GM23338 (cell line): ENCODE results near the gene NDUFB8. TPM values are rescaled to one million over a fixed set of nuclear protein-coding genes. Genes with fewer than 3 reads are reported as not detected.

Source experiments
- ATAC-seq: fragments of 200-7000 bp; cut with Tn5 transposase; 3 replicates; pipeline ENCODE4 v1.9.1; 2020
- DNase-seq: peaks from one replicate; pipeline ENCODE4 v3.0.0-alpha.2; 2015; ENCODE audit warnings: low spot score
- H2AFZ ChIP-seq: fragments of 200-600 bp; sonication (generic); 2 replicates; pipeline ENCODE4 v1.8.0; 2016; ENCODE audit warnings: antibody characterized with exemption, mild to moderate bottlenecking, moderate library complexity
- H3F3A ChIP-seq: fragments of 200-600 bp; sonication (generic); replicated peaks from 2 replicates; pipeline ENCODE4 v1.8.0; 2017; ENCODE audit warnings: antibody characterized with exemption, mixed run types, low read depth
- H3K27ac ChIP-seq: fragments of 200-600 bp; sonication (generic); 2 replicates; pipeline ENCODE4 v1.6.1; 2016; ENCODE audit warnings: low read depth
- H3K27me3 ChIP-seq: fragments of 200-600 bp; sonication (generic); 2 replicates; pipeline ENCODE4 v1.8.0; 2016; ENCODE audit warnings: mild to moderate bottlenecking, mixed run types, moderate library complexity; ENCODE audit not compliant: insufficient read depth
- H3K36me3 ChIP-seq: fragments of 200-600 bp; sonication (generic); 2 replicates; pipeline ENCODE4 v1.8.0; 2016; ENCODE audit warnings: mild to moderate bottlenecking; ENCODE audit not compliant: insufficient read depth
- H3K4me1 ChIP-seq: fragments of 200-600 bp; sonication (generic); 2 replicates; pipeline ENCODE4 v1.8.0; 2016; ENCODE audit warnings: mild to moderate bottlenecking, moderate library complexity; ENCODE audit not compliant: insufficient read depth
- H3K4me2 ChIP-seq: fragments of 200-600 bp; sonication (generic); 2 replicates; pipeline ENCODE4 v1.7.1; 2017; ENCODE audit warnings: mixed run types
- H3K4me3 ChIP-seq: fragments of 200-600 bp; sonication (generic); 2 replicates; pipeline ENCODE4 v1.6.1; 2016; ENCODE audit warnings: mixed run types
- H3K79me2 ChIP-seq: fragments of 200-600 bp; sonication (generic); replicated peaks from 2 replicates; pipeline ENCODE4 v1.8.0; 2017; ENCODE audit warnings: mild to moderate bottlenecking; ENCODE audit not compliant: insufficient read depth
- H3K9me2 ChIP-seq: fragments of 200-600 bp; sonication (generic); 2 replicates; pipeline ENCODE4 v1.8.0; 2017; ENCODE audit not compliant: insufficient read depth
- H4K20me1 ChIP-seq: fragments of 200-600 bp; sonication (generic); replicated peaks from 2 replicates; pipeline ENCODE4 v1.8.0; 2017; ENCODE audit warnings: mild to moderate bottlenecking; ENCODE audit not compliant: insufficient read depth
- H3K27ac Mint-ChIP-seq: 2 replicates; pipeline ENCODE4 v1.8.0; 2020; ENCODE audit warnings: inconsistent platforms, mild to moderate bottlenecking, moderate library complexity, mixed read lengths
- H3K27me3 Mint-ChIP-seq: 3 replicates; pipeline ENCODE4 v1.8.0; 2022; ENCODE audit warnings: low read depth, mild to moderate bottlenecking, moderate library complexity, mixed read lengths, inconsistent platforms; ENCODE audit not compliant: insufficient read depth, poor library complexity
- H3K36me3 Mint-ChIP-seq: 3 replicates; pipeline ENCODE4 v1.8.0; 2021; ENCODE audit warnings: low read depth, mild to moderate bottlenecking, inconsistent platforms, moderate library complexity, mixed read lengths
- H3K4me1 Mint-ChIP-seq: 3 replicates; pipeline ENCODE4 v1.8.0; 2020; ENCODE audit warnings: mild to moderate bottlenecking, inconsistent platforms, mixed read lengths
- H3K4me3 Mint-ChIP-seq: 3 replicates; pipeline ENCODE4 v1.8.0; 2021; ENCODE audit warnings: moderate library complexity, mild to moderate bottlenecking, inconsistent platforms, mixed read lengths
- H3K9me3 Mint-ChIP-seq: 3 replicates; pipeline ENCODE4 v1.8.0; 2020; ENCODE audit warnings: moderate library complexity, mild to moderate bottlenecking, inconsistent platforms, mixed read lengths
- CREB1 ChIP-seq: fragments of 250-450 bp; sonication (Bioruptor Pico); IDR thresholded peaks from 2 replicates; pipeline ENCODE4 v1.5.0; 2020; ENCODE audit warnings: low read depth, mild to moderate bottlenecking, moderate library complexity
- EZH2 ChIP-seq: fragments of 200-600 bp; sonication (generic); IDR thresholded peaks from one replicate; pipeline ENCODE4 v1.8.0; 2017; ENCODE audit warnings: antibody characterized with exemption, mild to moderate bottlenecking, low read depth; ENCODE audit not compliant: unreplicated experiment
- EZH2phosphoT487 ChIP-seq: fragments of 200-600 bp; sonication (generic); IDR thresholded peaks from one replicate; pipeline ENCODE4 v1.8.1; 2018; ENCODE audit warnings: antibody characterized with exemption; ENCODE audit not compliant: unreplicated experiment
- NANOG ChIP-seq: IDR thresholded peaks from 2 replicates; pipeline ENCODE4 v1.6.1; 2016; ENCODE audit warnings: antibody characterized with exemption, borderline replicate concordance
- POLR2AphosphoS5 ChIP-seq: IDR thresholded peaks from 2 replicates; pipeline ENCODE4 v1.6.1; 2016; ENCODE audit warnings: antibody characterized with exemption, low read depth
- STAT1 ChIP-seq: IDR thresholded peaks from one replicate; pipeline ENCODE4 v1.6.1; 2016; ENCODE audit warnings: antibody characterized with exemption; ENCODE audit not compliant: unreplicated experiment
- ZNF114 ChIP-seq: fragments of 250-450 bp; sonication (Bioruptor Pico); IDR thresholded peaks from 2 replicates; pipeline ENCODE4 v1.5.0; 2020; ENCODE audit warnings: mild to moderate bottlenecking, moderate library complexity
- ZNF331 ChIP-seq: fragments of 250-450 bp; sonication (Bioruptor Pico); IDR thresholded peaks from 2 replicates; pipeline ENCODE4 v1.5.0; 2020; ENCODE audit warnings: low read depth, mild to moderate bottlenecking, moderate library complexity
- polyA plus RNA-seq: library from polyadenylated mRNA; unstranded; fragments of >200 nt; fragmentation: Nextera tagmentation; extraction: Ambion mirVana; gene quantifications from 2 replicates; pipeline ENCODE4 v1.2.1, GENCODE V29; 2016
- total RNA-seq: library from RNA; depleted of rRNA; stranded (reverse); fragments of >200 nt; shearing (Covaris generic); gene quantifications from 2 replicates; pipeline ENCODE4 v1.2.3, GENCODE V29; 2014
- TF ChIP-seq, protein P1 (sequence below): IDR thresholded peaks from 2 replicates; pipeline ENCODE4 v1.6.1; 2016; ENCODE audit warnings: antibody characterized with exemption
- TF ChIP-seq, protein P2 (sequence below): fragments of 250-450 bp; sonication (Bioruptor Pico); IDR thresholded peaks from 2 replicates; pipeline ENCODE4 v1.5.0; 2020; ENCODE audit warnings: mild to moderate bottlenecking, moderate library complexity
- TF ChIP-seq, protein P3 (sequence below): IDR thresholded peaks from one replicate; pipeline ENCODE4 v1.6.1; 2018; ENCODE audit warnings: antibody characterized with exemption; ENCODE audit not compliant: unreplicated experiment

NDUFB8 gene
- total and polyA plus RNA-seq, 2 experiments from 2014 or later = 131 to 464 TPM

DNA sequence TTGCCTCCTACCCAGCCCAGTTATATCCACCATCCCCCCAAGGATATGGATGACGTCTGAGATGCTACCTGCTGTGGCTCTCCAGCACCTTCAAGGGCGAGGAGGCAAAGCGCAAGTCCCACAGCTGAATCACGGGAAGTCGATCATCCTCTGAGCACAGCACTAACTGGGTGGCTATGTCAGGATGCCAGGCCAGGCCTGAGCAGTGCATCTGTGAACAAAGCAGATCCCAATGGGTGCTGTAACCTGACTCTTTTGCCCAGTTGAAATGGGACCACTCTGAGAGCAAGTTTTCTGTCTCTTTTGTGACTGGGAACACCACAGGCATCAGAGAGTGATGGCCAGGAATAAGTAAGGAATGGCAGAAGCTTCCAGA, 22.3 kb downstream of the NDUFB8 start:
- DNase-seq (no peak), ATAC-seq (no peak)
- H3K79me2 ChIP-seq = no peaks in the 10 kb centered on the region
- no peak overlapping the region for H2AFZ ChIP-seq
- Mint-ChIP-seq H3K4me3 (no peak overlapping the region), H3K36me3 (no peaks in the 10 kb centered on the region), H3K27ac (no peak overlapping the region), H3K4me1 (peaks cover 5% of the 10 kb centered on the region; the same call in 1 of the 3 replicates), H3K9me3 (no peaks in the 10 kb centered on the region), H3K27me3 (peaks cover 4% of the 10 kb centered on the region)
- no peaks in the 10 kb centered on the region for H3K4me1 ChIP-seq
- no peaks in the 10 kb centered on the region for H4K20me1 ChIP-seq
- H3K4me3 ChIP-seq = no peak overlapping the region
- no peak for TF ChIP-seq CREB1 (CRISPR knock-in tag)
- TF ChIP-seq EZH2phosphoT487 = no peak
- no peak for TF ChIP-seq EZH2
- TF ChIP-seq ZNF331 (CRISPR knock-in tag) = no peak
- no peak for TF ChIP-seq POLR2AphosphoS5
- TF ChIP-seq, protein P1, sequence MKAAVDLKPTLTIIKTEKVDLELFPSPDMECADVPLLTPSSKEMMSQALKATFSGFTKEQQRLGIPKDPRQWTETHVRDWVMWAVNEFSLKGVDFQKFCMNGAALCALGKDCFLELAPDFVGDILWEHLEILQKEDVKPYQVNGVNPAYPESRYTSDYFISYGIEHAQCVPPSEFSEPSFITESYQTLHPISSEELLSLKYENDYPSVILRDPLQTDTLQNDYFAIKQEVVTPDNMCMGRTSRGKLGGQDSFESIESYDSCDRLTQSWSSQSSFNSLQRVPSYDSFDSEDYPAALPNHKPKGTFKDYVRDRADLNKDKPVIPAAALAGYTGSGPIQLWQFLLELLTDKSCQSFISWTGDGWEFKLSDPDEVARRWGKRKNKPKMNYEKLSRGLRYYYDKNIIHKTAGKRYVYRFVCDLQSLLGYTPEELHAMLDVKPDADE = no peak
- no peak for TF ChIP-seq NANOG
- TF ChIP-seq, protein P2, sequence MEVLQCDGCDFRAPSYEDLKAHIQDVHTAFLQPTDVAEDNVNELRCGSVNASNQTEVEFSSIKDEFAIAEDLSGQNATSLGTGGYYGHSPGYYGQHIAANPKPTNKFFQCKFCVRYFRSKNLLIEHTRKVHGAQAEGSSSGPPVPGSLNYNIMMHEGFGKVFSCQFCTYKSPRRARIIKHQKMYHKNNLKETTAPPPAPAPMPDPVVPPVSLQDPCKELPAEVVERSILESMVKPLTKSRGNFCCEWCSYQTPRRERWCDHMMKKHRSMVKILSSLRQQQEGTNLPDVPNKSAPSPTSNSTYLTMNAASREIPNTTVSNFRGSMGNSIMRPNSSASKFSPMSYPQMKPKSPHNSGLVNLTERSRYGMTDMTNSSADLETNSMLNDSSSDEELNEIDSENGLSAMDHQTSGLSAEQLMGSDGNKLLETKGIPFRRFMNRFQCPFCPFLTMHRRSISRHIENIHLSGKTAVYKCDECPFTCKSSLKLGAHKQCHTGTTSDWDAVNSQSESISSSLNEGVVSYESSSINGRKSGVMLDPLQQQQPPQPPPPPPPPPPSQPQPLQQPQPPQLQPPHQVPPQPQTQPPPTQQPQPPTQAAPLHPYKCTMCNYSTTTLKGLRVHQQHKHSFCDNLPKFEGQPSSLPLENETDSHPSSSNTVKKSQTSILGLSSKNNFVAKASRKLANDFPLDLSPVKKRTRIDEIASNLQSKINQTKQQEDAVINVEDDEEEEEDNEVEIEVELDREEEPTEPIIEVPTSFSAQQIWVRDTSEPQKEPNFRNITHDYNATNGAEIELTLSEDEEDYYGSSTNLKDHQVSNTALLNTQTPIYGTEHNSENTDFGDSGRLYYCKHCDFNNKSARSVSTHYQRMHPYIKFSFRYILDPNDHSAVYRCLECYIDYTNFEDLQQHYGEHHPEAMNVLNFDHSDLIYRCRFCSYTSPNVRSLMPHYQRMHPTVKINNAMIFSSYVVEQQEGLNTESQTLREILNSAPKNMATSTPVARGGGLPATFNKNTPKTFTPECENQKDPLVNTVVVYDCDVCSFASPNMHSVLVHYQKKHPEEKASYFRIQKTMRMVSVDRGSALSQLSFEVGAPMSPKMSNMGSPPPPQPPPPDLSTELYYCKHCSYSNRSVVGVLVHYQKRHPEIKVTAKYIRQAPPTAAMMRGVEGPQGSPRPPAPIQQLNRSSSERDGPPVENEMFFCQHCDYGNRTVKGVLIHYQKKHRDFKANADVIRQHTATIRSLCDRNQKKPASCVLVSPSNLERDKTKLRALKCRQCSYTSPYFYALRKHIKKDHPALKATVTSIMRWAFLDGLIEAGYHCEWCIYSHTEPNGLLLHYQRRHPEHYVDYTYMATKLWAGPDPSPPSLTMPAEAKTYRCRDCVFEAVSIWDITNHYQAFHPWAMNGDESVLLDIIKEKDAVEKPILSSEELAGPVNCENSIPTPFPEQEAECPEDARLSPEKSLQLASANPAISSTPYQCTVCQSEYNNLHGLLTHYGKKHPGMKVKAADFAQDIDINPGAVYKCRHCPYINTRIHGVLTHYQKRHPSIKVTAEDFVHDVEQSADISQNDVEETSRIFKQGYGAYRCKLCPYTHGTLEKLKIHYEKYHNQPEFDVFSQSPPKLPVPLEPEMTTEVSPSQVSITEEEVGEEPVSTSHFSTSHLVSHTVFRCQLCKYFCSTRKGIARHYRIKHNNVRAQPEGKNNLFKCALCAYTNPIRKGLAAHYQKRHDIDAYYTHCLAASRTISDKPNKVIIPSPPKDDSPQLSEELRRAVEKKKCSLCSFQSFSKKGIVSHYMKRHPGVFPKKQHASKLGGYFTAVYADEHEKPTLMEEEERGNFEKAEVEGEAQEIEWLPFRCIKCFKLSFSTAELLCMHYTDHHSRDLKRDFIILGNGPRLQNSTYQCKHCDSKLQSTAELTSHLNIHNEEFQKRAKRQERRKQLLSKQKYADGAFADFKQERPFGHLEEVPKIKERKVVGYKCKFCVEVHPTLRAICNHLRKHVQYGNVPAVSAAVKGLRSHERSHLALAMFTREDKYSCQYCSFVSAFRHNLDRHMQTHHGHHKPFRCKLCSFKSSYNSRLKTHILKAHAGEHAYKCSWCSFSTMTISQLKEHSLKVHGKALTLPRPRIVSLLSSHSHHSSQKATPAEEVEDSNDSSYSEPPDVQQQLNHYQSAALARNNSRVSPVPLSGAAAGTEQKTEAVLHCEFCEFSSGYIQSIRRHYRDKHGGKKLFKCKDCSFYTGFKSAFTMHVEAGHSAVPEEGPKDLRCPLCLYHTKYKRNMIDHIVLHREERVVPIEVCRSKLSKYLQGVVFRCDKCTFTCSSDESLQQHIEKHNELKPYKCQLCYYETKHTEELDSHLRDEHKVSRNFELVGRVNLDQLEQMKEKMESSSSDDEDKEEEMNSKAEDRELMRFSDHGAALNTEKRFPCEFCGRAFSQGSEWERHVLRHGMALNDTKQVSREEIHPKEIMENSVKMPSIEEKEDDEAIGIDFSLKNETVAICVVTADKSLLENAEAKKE (CRISPR knock-in tag) = no peak
- no peak for TF ChIP-seq STAT1
- TF ChIP-seq, protein P3, sequence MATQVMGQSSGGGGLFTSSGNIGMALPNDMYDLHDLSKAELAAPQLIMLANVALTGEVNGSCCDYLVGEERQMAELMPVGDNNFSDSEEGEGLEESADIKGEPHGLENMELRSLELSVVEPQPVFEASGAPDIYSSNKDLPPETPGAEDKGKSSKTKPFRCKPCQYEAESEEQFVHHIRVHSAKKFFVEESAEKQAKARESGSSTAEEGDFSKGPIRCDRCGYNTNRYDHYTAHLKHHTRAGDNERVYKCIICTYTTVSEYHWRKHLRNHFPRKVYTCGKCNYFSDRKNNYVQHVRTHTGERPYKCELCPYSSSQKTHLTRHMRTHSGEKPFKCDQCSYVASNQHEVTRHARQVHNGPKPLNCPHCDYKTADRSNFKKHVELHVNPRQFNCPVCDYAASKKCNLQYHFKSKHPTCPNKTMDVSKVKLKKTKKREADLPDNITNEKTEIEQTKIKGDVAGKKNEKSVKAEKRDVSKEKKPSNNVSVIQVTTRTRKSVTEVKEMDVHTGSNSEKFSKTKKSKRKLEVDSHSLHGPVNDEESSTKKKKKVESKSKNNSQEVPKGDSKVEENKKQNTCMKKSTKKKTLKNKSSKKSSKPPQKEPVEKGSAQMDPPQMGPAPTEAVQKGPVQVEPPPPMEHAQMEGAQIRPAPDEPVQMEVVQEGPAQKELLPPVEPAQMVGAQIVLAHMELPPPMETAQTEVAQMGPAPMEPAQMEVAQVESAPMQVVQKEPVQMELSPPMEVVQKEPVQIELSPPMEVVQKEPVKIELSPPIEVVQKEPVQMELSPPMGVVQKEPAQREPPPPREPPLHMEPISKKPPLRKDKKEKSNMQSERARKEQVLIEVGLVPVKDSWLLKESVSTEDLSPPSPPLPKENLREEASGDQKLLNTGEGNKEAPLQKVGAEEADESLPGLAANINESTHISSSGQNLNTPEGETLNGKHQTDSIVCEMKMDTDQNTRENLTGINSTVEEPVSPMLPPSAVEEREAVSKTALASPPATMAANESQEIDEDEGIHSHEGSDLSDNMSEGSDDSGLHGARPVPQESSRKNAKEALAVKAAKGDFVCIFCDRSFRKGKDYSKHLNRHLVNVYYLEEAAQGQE = no peak
- no peak for TF ChIP-seq ZNF114 (CRISPR knock-in tag)
- H3K4me2 ChIP-seq = no peak overlapping the region
- H3K36me3 ChIP-seq = no peaks in the 10 kb centered on the region
- H3K27me3 ChIP-seq = no peaks in the 10 kb centered on the region
- no peak overlapping the region for H3K27ac ChIP-seq
- H3K9me2 ChIP-seq = no peaks in the 10 kb centered on the region
- no peaks in the 10 kb centered on the region for H3F3A ChIP-seq
